Measurements from ENCODE around the gene RNF32. TPM values are rescaled to one million over a fixed set of nuclear protein-coding genes. Genes with fewer than 3 reads are reported as not detected.
"Not testable (repeated sequence)": the region's sequence is repeated elsewhere in the genome, so short reads cannot be mapped to it uniquely, and the experiment has no call there.

The RNF32 gene
- total and polyA plus RNA-seq, 4 donors: 1.5 to 3.9 (median 3.1) TPM

DNA sequence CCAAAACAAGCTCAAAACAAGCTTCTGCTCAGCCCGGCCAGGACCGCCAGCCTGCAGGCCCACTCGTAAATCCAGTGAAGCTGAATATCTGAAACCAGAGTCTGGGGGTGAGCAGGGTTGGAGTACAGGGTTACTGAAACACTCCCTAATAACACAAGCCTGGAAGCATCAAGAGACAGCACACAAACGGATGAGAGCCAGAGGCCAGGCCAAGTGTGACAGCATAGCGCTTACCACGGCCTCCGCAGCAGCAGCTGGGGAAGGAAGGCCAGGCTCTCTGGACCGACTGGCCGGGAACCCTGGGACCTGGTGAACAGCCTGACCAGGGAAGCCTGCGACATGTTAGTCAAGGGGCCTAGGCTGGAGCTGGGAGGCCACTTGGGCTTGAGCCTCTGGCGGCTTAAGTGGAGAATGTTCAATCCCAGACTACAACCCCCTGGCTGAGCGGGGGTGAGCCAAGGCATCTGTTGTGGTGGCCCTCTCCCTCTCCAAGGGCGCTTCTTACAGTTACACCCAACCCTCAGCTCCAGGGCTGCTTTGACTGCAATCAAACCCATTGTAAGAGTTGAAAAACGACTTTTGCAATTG, 21.7 kb upstream of the RNF32 start:
- H3K27me3 ChIP-seq (ENCODE audit: control insufficient read depth in 3 of 3, insufficient read depth in 3 of 3, low read length in 2 of 3): peaks cover 0 to 5% (median 0%) of the 10 kb centered on the region in 3 donors
- H3K4me3 ChIP-seq: no peak overlapping the region
- H3K9me3 ChIP-seq (ENCODE audit: control insufficient read depth in 4 of 4, insufficient read depth in 3 of 4, low read length in 3 of 4): peaks cover 0 to 2% (median 0%) of the 10 kb centered on the region in 4 donors
- TF ChIP-seq, protein P1, sequence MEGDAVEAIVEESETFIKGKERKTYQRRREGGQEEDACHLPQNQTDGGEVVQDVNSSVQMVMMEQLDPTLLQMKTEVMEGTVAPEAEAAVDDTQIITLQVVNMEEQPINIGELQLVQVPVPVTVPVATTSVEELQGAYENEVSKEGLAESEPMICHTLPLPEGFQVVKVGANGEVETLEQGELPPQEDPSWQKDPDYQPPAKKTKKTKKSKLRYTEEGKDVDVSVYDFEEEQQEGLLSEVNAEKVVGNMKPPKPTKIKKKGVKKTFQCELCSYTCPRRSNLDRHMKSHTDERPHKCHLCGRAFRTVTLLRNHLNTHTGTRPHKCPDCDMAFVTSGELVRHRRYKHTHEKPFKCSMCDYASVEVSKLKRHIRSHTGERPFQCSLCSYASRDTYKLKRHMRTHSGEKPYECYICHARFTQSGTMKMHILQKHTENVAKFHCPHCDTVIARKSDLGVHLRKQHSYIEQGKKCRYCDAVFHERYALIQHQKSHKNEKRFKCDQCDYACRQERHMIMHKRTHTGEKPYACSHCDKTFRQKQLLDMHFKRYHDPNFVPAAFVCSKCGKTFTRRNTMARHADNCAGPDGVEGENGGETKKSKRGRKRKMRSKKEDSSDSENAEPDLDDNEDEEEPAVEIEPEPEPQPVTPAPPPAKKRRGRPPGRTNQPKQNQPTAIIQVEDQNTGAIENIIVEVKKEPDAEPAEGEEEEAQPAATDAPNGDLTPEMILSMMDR (IDR thresholded peaks at IDR 0.05; ENCODE audit: control extremely low read depth, extremely low read depth): no peak
- H3K36me3 ChIP-seq (ENCODE audit: control insufficient read depth in 4 of 4, insufficient read depth in 4 of 4, low read length in 4 of 4): no peaks in the 10 kb centered on the region
- H3K27ac ChIP-seq (ENCODE audit: low read depth in 1 of 2, low read length in 1 of 2): no peak overlapping the region
- WGBS, 2 donors: 92 to 93% methylated on average over 14 of the region's 14 CpGs
- DNase-seq (no peak), ATAC-seq (ENCODE audit: insufficient read depth, low FRiP score) (no peak)
- peaks cover 0 to 4% (median 0%) of the 10 kb centered on the region in 5 donors for H3K4me1 ChIP-seq (ENCODE audit: control insufficient read depth in 5 of 5, insufficient read depth in 5 of 5, low read length in 5 of 5)
- H3K9ac ChIP-seq (ENCODE audit: insufficient read depth in 1 of 2, low read length in 2 of 2): no peak overlapping the region

DNA sequence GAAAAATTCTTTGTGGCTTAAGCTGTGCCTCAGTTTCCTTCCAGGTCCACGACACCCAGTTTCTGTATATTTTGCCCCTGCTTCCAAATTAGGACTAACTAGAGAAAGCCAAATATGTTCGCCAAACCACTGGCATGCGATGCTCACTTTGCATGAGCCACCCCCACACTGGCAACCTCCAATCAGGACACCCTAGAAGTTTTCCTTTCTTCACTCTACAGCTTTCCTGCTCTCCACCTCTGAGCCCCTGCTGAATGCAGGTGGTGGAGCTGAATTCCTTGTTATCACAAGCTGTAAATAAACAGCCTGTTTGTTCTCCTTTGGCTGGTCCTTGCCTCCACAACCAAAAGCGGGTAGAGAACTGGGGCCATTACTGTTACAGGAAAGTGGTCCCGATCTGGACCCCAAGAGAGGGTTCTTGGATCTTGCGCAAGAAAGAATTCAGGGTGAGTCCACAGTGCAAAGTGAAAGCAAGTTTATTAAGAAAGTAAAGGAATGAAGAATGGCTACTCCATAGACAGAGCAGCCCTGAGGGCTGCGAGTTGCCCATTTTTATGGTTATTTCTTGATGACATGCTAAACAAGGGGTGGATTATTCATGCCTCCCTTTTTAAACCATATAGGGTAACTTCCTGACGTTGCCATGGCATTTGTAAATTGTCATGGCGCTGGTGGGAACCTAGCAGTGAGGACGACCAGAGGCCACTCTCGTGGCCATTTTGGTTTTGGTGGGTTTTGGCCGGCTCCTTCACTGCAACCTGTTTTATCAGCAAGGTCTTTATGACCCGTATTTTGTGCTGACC, 20.9 kb upstream of the RNF32 start:
- ATAC-seq (ENCODE audit: insufficient read depth, low FRiP score); H3K4me3 ChIP-seq; H3K27me3 ChIP-seq (ENCODE audit: control insufficient read depth in 3 of 3, insufficient read depth in 3 of 3, low read length in 2 of 3); H3K4me1 ChIP-seq (ENCODE audit: control insufficient read depth in 5 of 5, insufficient read depth in 5 of 5, low read length in 5 of 5); H3K27ac ChIP-seq (ENCODE audit: low read depth in 1 of 2, low read length in 1 of 2); DNase-seq; H3K9me3 ChIP-seq (ENCODE audit: control insufficient read depth in 4 of 4, insufficient read depth in 3 of 4, low read length in 3 of 4); H3K9ac ChIP-seq (ENCODE audit: insufficient read depth in 1 of 2, low read length in 2 of 2); H3K36me3 ChIP-seq (ENCODE audit: control insufficient read depth in 4 of 4, insufficient read depth in 4 of 4, low read length in 4 of 4): not testable (repeated sequence)
- WGBS, 2 donors: 93% methylated on average over 13 of the region's 13 CpGs

DNA sequence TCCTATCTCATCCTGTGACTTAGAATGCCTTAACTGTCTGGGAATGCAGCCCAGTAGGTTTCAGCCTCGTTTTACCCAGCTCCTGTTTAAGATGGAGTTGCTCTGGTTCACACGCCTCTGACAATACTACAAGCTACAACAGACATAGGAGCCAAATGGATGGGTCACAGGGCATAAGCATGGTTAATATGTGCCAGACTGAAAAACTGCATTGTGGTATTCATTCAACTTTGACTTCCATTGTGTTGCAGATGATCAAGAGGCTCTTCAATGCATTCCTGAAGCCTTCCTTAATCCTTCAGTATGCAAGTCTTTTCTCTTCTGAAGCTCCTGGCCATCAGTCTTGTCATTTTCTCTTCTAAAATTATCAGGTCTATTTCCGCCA, 20.3 kb upstream of the RNF32 start:
- Histone ChIP-seq H3K9me3 (ENCODE audit: control insufficient read depth in 4 of 4, insufficient read depth in 3 of 4, low read length in 3 of 4) (peaks cover 0 to 2% (median 0%) of the 10 kb centered on the region in 4 donors), H3K27me3 (ENCODE audit: control insufficient read depth in 3 of 3, insufficient read depth in 3 of 3, low read length in 2 of 3) (peaks cover 0 to 5% (median 0%) of the 10 kb centered on the region in 3 donors), H3K27ac (ENCODE audit: low read depth in 1 of 2, low read length in 1 of 2) (no peak overlapping the region), H3K4me3 (no peak overlapping the region), H3K36me3 (ENCODE audit: control insufficient read depth in 4 of 4, insufficient read depth in 4 of 4, low read length in 4 of 4) (no peaks in the 10 kb centered on the region), H3K4me1 (ENCODE audit: control insufficient read depth in 5 of 5, insufficient read depth in 5 of 5, low read length in 5 of 5) (peaks cover 0 to 4% (median 0%) of the 10 kb centered on the region in 5 donors), H3K9ac (ENCODE audit: insufficient read depth in 1 of 2, low read length in 2 of 2) (no peak overlapping the region)
- no peak for ATAC-seq (ENCODE audit: insufficient read depth, low FRiP score)
- TF ChIP-seq, protein P1 (IDR thresholded peaks at IDR 0.05; ENCODE audit: control extremely low read depth, extremely low read depth): no peak
- 82 to 89% methylated on average over 3 of the region's 3 CpGs for WGBS, 2 donors
- no peak for DNase-seq

DNA sequence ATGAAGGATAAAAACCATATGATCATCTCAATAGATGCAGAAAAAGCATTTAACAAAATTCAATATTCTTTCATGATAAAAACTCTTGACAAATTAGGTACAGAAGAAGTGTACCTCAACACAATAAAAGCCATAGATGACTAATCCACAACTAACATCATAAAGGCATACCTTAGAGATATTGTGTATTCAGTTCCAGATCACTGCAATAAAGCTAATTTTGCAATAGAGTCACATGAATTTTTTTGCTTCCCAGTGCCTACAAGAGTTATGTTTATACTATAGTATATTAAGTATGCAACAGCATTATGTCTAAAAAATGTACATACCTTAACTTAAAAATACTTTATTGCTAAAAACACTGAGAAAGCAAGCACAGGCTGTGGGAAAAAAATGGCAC, 18.9 kb upstream of the RNF32 start:
- H3K27ac ChIP-seq (ENCODE audit: low read depth in 1 of 2, low read length in 1 of 2): no peak overlapping the region
- TF ChIP-seq, protein P1 (IDR thresholded peaks at IDR 0.05; ENCODE audit: control extremely low read depth, extremely low read depth): no peak
- DNase-seq (no peak), ATAC-seq (ENCODE audit: insufficient read depth, low FRiP score) (no peak)
- peaks cover 0 to 5% (median 0%) of the 10 kb centered on the region in 3 donors for H3K27me3 ChIP-seq (ENCODE audit: control insufficient read depth in 3 of 3, insufficient read depth in 3 of 3, low read length in 2 of 3)
- H3K9ac ChIP-seq (ENCODE audit: insufficient read depth in 1 of 2, low read length in 2 of 2): no peak overlapping the region
- no peaks in the 10 kb centered on the region for H3K36me3 ChIP-seq (ENCODE audit: control insufficient read depth in 4 of 4, insufficient read depth in 4 of 4, low read length in 4 of 4)
- H3K4me3 ChIP-seq: no peak overlapping the region
- H3K4me1 ChIP-seq (ENCODE audit: control insufficient read depth in 5 of 5, insufficient read depth in 5 of 5, low read length in 5 of 5): peaks cover 0 to 6% (median under 1%) of the 10 kb centered on the region in 5 donors
- peaks cover 0 to 2% (median 0%) of the 10 kb centered on the region in 4 donors for H3K9me3 ChIP-seq (ENCODE audit: control insufficient read depth in 4 of 4, insufficient read depth in 3 of 4, low read length in 3 of 4)
